Measurements from ENCODE around the gene LLPH.

LLPH gene

DNA sequence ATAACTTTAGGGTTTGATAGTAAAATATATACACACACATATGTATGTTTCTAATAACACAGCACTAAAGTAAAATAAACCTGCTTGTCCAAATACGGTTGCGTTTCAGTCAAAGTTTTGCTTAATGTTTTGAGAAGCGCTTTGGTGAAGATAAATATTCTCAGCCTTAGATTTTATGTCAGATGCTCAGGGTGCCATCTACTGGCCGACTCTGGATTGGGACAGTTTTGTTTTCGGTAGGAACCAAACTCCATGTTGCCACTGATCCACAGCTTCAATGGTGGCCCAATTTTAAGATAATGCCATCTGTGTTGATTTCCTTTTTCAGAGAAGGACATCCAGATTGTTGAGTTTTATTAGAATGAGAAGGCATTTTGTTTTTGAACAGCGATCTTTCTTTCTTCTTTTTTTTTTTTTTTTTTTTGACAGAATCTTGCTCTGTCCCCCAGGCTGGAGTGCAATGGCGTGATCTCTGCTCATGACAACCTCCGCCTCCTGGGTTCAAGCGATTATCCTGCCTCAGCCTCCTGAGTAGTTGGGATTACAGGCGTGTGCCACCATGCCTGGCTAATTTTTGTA lies 43.1 kb downstream of the LLPH start:
- DNase-seq, result peak in 1 of 2 experiments; percentile 4

DNA sequence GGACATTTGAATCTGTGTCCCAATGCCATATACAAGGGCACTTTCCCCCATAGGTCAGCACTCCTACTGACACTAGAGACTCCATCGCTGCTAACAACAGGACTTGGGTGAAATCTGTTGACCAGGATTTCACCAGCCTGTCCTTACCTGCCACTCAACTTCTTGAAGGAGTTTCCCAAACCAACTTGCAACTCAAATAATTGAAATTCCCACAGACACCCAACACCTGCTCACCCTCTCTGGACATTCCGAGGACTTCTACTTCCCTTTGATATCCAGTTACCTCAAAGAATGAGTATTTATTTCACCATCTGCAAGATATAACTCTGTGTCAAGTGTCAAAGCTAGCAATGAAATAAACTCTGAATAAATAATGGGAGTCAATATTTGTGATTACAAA lies 44.6 kb downstream of the LLPH start:
- DNase-seq, result no peak

DNA sequence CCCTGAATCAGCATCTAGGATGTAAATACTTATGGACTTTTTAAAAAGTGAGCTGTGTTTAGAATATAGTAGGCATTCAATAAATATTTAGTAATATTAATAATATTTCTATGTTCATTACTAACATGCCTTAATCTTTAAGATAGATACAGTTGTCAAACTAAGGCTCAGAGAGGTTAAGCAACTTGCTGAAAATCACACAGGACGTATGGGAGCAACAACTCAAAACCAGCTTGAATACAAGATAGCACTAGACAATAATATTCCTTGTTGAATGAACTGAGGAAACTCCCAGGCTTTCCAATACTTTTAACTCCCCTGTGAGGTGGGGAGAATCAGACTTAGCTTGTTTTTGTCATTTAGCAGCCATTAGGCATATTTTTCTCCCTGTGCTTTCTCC lies 45.3 kb downstream of the LLPH start:
- DNase-seq, result no peak

DNA sequence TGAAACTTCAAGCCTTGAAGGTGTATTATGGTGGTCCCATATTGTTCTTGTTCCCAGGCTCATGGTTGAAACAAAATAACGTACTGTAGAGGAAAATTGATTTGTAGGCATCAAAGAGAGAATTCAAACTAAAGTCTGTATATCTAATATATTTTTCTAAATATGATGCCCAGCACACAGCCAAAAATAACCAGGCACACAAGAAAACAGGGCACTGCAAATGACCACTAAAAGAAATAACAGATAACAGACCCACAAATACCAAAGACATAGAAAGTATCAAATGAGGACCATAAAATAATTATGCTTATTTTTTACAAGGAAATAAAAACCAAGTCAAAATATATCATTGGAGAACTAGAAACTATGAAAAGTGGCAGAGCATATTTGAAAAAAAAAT lies 46.8 kb downstream of the LLPH start:
- no peak for DNase-seq

DNA sequence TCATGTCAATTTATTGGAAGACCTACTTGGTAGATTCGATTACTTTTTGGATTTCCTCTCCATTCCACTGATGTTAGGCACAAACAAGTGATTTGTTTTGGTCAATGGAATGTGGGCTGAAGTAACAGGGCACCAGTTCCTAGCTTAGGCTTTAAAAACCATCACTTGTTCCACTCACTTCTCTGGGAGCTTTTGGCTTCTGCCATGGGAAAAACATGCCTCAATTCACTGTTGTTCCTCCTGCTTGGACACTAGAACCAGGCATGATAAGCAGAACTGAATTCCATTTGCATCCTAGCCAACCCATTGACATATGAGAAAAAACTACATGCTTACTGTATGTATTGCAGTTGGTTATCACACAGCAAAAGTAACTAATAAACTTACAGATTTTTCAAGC lies 47.8 kb downstream of the LLPH start:
- DNase-seq, result no peak

DNA sequence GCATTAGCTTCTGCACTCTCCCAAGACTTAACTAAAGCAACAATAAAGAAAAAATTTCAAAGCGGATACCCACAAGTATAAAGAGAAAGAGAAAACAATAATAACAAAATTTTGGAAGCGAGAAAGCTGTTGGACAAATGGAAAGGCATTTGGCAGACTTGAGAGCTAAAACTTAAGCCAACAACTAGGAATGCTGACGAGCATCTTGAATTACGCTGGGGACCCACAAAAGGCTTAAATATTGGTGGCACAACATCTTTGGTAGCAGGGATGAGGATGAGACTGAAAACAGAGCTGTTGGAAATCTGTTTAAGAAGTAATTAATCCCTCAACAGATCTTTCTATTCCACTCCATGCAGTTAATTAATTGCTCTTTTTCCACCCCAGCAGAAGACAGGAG lies 49.8 kb downstream of the LLPH start:
- no peak for DNase-seq

DNA sequence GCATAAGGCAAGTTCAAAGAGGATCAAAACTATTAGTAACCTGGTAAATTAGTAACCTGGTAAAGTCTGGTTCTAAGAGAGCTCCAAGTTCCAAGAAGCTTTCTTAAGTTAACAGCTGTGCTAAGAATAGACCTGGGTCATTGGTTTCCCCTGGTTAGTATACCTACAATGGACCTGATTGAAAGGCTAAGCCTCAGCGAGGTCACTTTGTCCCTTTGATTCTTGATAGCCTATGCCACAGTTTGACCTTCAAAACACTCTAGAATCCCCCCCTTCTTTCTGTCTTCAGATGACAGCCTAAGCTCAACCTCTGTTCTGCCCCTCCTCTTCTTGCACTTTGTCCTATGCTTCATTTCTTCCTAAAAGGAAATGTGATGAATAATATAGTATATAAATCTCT lies 53.0 kb downstream of the LLPH start:
- no peak for DNase-seq

DNA sequence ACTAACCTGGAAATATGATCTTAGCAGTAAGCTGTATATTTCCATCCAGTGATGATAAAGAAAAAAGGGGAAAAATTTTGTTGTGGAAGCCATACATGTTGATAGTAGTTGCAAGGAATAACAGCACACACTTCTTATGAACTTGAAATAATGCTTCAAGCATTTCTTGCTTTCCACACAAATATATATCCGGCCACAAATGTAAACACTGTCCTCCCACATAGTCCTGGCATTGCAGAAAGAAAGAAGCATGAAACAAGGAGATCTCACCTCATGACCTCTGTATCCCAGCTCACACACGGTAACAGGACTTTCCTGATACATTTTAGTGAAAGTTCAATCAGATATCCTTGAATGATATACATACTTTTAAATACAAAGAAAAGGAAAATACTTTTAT lies 56.0 kb downstream of the LLPH start:
- no peak for DNase-seq

DNA sequence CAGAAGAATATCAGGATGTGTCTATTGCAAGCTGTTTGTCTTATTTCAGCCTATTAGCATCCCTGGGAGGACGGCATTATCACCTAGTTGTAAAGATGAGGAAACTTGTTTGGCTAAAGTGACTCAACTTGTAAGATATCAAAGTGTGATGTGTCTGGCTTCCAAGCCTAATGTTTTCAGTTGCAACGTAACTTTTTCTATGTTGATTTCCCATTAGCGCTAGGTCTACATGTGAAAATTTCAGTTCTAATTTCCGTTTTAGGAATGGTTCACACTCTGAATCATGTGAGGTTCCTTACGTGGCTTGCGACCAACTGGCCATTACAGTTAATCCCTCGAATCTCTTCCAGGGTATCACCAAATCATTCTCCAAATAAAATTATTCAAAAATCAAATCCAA lies 58.0 kb downstream of the LLPH start:
- no peak for DNase-seq

DNA sequence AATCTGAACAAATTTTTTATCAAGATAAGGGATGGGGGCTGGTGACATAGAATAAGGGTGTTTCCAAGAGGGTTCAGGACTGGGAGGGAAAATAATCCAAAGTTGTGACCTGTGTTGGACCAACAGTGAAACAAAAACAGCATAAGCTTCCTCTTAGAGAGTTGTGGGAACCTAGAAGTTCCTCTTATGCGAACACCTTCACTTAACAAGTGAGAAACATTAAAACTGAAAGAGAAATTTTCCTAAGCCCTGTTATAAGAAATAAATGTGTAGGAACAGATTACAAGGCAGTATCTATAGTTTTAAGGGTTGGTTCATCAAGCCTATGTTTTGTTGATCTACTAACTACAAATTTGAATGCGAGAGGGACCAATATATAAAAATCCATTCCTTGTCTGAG lies 58.4 kb downstream of the LLPH start:
- no peak for DNase-seq

DNA sequence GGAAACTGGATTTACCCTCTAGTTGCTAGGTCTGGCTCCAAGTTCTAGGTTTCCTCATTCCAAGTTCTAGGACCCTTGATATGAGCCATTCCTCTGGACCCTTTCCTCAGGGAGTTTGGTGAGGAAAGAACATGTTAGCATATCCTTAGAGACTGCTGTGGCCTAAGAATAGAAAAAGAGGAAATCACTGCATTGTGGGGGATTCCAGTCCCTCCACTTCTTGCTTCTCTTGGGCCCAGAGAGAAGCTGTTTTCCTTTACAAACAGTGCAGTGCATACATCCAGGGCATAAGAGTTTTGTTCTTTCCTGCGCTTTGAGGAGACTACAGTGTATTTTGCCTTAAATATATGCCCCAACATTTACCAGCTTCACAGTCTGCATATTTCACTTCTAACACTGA lies 59.0 kb downstream of the LLPH start:
- no peak for DNase-seq

DNA sequence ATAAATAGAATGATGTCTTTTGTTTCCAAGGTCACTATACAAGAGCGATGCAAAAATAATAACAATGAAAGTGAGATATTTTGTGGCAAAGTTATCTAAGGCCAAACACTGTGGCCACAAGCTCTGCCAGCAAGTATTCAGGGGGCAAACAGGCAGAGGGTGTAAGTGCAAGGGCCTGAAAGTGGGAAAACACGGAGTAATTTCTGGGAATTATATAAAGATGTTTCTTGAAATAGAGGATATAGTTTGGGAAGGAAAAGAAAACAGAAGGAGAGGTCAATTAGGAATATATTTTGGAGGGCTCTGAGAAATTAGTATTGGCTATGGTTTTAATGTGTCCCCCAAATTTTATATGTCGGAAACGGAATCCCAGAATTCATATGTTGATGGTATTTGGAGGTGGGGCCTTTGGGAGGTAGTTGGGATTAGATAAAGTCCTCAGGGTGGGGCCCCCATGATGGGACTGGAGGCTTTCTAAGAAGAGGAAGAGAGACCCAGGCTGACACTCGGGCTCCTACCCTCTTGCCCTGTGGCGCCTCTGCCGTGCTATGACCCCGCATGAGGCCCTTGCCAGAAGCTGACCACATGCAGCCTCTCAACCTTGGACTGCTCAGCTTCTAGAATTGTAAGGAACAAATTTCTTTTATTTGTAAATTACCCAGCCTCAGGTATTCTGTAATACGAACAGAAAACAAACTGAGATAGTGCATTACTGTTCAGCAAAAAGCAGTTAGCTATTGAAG lies 60.0 kb downstream of the LLPH start:
- DNase-seq, result no peak

DNA sequence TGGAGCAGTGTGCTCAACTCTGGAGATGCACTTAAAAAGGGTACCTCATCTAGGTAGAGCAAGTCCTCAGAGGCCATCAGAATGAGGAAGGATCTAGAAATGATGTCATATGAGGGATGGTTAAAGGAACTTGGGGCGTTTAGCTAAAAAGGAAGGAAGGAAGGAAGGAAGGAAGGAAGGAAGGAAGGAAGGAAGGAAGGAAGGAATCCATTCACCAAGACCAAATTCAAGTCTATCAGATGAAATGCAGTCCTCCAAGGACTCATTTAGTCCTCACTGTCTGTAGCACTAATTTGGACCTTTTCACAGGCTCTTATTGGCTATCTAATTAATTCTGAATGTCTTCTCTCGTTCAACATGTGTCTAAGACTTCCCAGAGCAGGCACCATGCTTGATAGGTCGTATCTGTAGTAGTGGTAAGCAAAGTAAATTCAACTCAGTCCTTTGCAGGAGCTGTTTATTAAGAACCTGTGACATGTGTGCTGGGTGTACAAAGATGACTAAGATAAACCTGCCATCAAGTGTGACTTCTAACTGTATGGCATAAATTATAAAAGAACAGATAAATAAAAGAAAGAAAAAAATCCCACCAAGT lies 63.5 kb downstream of the LLPH start:
- no peak for DNase-seq

Data from NCI-H187 (cell line).